Spleen (tissue), 7 donors: ENCODE measurements around the gene CMSS1.

Source experiments
- CTCF ChIP-seq, 11 experiments: fragments of 200-600 bp in 7 of 11; fragments of 450-650 bp in 4 of 11; sonication (generic) in 4 of 11; IDR thresholded peaks in 8 of 11; conservative IDR thresholded peaks in 3 of 11; 1 replicate in 7 of 11; 2 replicates in 4 of 11; pipeline versions ENCODE4 v1.4.0 to v1.8.0; 2016 to 2021; ENCODE audit warnings: antibody characterized with exemption in 11 of 11, inconsistent platforms in 4 of 11, mild to moderate bottlenecking in 1 of 11
- POLR2A ChIP-seq, 3 donors: fragments of 450-650 bp; IDR thresholded peaks; one replicate each; pipeline ENCODE4 v1.5.1; 2017; ENCODE audit warnings: antibody characterized with exemption in 3 of 3, mild to moderate bottlenecking in 1 of 3
- POLR2AphosphoS5 ChIP-seq, 3 donors: sonication (generic); formaldehyde crosslinking; IDR thresholded peaks; one replicate each; pipeline ENCODE4 v1.5.1; 2017; ENCODE audit warnings: antibody characterized with exemption in 3 of 3
- donor health status: DM: no; HTN: no; CAD: no; lungs with moderate emphysema.
- donor health status: DM: no; HTN: no; CAD: no.
- donor health status: DM: no; HTN: no; CAD: no.

DNA sequence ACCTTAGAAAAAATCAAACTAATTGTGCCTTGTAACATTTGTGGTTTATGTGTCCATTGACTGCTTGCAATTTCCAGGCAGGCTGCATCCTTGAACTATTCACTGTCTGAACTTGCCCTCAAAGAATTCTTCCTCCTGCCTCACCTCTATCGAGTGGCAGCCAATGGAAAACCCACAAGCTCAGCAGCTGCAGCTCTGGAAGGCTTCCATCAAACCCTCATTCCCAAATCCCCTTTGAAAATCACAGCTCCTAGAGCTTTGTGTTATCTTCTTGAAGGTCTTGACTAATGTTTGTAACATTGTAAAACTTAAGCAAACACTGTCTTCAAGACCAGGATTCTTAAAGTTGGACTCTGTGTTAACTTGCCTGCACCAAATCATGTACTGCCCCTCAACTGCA, 215.5 kb downstream of the CMSS1 start:
- no peak for TF ChIP-seq CTCF (IDR thresholded peaks at IDR 0.05 in 8 of 11, conservative IDR thresholded peaks at IDR 0.05 in 3 of 11)
- no peak for TF ChIP-seq POLR2A (IDR thresholded peaks at IDR 0.05)
- no peak for TF ChIP-seq POLR2AphosphoS5 (IDR thresholded peaks at IDR 0.05)
